ENCODE measurements around the gene CARMIL1.
"Not testable (repeated sequence)": the region's sequence is repeated elsewhere in the genome, so short reads cannot be mapped to it uniquely, and the experiment has no call there.

Gene CARMIL1

DNA sequence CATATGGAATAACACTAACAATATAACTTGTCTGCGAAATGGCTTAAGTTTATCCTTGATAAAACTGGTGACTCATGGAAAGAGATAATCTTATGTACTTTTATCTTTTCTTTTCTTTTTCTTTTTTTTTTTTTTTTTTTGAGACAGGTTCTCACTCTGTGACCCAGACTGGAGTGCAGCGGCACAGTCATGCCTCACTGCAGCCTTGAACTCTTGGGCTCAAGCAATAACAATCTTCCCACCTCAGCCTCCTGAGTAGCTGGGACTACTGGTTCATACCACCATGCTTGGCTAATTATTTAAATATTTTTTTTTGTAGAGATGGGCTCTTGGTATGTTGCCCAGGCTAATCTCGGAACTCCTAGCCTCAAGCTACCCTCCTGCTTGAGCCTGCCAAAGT lies 304.7 kb downstream of the CARMIL1 start:
- DNase-seq (ENCODE audit: low read depth): no peak
- no peak overlapping the region for H3K9ac ChIP-seq (ENCODE audit: low read length)
- no peak overlapping the region for H3K4me3 ChIP-seq (ENCODE audit: low read length)
- H3K36me3 ChIP-seq (ENCODE audit: control insufficient read depth, insufficient read depth, low read length, severe bottlenecking): peaks cover 6% of the 10 kb centered on the region
- H3K27me3 ChIP-seq (replicated peaks; ENCODE audit: control insufficient read depth, insufficient read depth, low read length): no peaks in the 10 kb centered on the region
- no peaks in the 10 kb centered on the region for H3K4me1 ChIP-seq (ENCODE audit: control insufficient read depth, insufficient read depth, low read length)
- no peaks in the 10 kb centered on the region for H3K9me3 ChIP-seq (ENCODE audit: control insufficient read depth, low read length)

DNA sequence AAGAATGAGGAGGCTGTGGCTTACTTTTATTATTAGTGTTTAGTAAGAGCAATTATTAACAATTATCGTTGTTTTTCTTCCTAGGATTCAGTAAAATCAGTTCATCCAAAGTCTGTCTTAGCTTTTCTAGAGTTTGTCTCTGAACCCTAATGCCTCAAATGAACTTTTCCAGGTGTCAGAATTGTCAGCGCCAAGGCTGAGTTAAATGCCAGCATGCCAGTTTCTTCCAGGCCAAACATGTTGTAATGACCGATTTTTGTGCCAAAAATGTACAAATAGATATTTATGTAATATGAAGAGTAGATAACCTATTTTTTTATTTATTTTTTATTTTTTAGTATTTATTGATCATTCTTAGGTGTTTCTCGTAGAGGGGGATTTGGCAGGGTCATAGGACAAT lies 306.1 kb downstream of the CARMIL1 start:
- Histone ChIP-seq H3K27me3 (replicated peaks; ENCODE audit: control insufficient read depth, insufficient read depth, low read length) (no peaks in the 10 kb centered on the region), H3K4me1 (ENCODE audit: control insufficient read depth, insufficient read depth, low read length) (peaks cover 5% of the 10 kb centered on the region), H3K9me3 (ENCODE audit: control insufficient read depth, low read length) (no peaks in the 10 kb centered on the region), H3K4me3 (ENCODE audit: low read length) (no peak overlapping the region), H3K9ac (ENCODE audit: low read length) (no peak overlapping the region), H3K36me3 (ENCODE audit: control insufficient read depth, insufficient read depth, low read length, severe bottlenecking) (peaks cover 6% of the 10 kb centered on the region)
- no peak for DNase-seq (ENCODE audit: low read depth)

DNA sequence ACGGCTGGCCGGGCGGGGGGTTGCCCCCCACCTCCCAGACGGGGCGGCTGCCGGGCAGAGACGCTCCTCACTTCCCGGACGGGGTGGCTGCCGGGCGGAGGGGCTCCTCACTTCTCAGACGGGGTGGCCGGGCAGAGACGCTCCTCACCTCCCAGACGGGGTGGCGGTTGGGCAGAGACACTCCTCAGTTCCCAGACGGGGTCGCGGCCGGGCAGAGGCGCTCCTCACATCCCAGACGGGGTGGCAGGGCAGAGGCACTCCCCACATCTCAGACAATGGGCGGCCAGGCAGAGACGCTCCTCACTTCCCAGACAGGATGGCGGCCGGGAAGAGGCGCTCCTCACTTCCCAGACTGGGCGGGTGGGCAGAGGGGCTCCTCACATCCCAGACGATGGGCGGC lies 306.9 kb downstream of the CARMIL1 start:
- not testable (repeated sequence) for DNase-seq (ENCODE audit: low read depth); H3K9ac ChIP-seq (ENCODE audit: low read length); H3K4me1 ChIP-seq (ENCODE audit: control insufficient read depth, insufficient read depth, low read length)

DNA sequence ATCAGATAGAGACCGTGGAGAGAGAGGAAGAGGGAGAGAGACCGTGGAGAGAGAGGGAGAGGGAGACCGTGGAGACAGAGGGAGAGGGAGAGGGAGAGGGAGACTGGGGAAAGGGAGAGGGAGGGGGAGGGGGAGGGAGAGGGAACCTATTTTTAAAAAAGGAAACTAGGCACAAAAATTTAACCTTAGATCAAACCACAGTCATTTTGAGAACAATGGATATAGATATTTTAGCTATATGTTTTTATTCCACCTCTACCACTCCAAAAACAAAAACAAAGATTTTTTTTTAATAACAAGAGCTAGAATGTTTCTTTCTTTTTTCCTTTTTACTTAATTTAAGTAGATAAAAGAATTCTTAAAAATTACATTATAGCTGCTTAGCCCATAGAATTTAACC lies 307.8 kb downstream of the CARMIL1 start:
- H3K9me3 ChIP-seq (ENCODE audit: control insufficient read depth, low read length): no peaks in the 10 kb centered on the region
- peaks cover 3% of the 10 kb centered on the region for H3K36me3 ChIP-seq (ENCODE audit: control insufficient read depth, insufficient read depth, low read length, severe bottlenecking)
- no peak for DNase-seq (ENCODE audit: low read depth)
- H3K4me3 ChIP-seq (ENCODE audit: low read length): no peak overlapping the region
- no peak overlapping the region for H3K9ac ChIP-seq (ENCODE audit: low read length)
- H3K4me1 ChIP-seq (ENCODE audit: control insufficient read depth, insufficient read depth, low read length): peaks cover 8% of the 10 kb centered on the region
- no peaks in the 10 kb centered on the region for H3K27me3 ChIP-seq (replicated peaks; ENCODE audit: control insufficient read depth, insufficient read depth, low read length)

More for the DNA sequence above, 306.9 kb downstream of the CARMIL1 start:
- not testable (repeated sequence) for H3K9me3 ChIP-seq (ENCODE audit: control insufficient read depth, low read length); H3K27me3 ChIP-seq (replicated peaks; ENCODE audit: control insufficient read depth, insufficient read depth, low read length); H3K4me3 ChIP-seq (ENCODE audit: low read length); H3K36me3 ChIP-seq (ENCODE audit: control insufficient read depth, insufficient read depth, low read length, severe bottlenecking)

DNA sequence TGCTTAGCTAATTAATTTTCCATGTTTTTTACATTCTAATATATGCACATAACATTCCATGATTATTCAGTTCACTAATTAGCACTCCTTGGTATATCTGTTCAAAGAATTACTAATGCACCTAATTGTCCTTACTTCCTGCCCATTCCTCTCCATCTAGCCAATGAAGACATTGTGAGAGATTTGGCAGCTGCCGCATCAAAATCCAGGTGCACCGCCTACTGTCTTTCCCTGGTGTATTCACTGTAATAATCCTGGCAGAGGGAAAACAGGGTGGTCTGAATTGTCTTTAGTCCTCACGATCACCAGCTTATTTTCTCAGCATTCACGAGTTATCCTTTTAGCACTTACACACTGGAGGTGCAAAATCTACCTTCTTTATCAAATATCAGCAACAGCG lies 311.8 kb downstream of the CARMIL1 start:
- H3K4me1 ChIP-seq (ENCODE audit: control insufficient read depth, insufficient read depth, low read length): peaks cover 8% of the 10 kb centered on the region
- no peak overlapping the region for H3K4me3 ChIP-seq (ENCODE audit: low read length)
- no peak for DNase-seq (ENCODE audit: low read depth)

DNA sequence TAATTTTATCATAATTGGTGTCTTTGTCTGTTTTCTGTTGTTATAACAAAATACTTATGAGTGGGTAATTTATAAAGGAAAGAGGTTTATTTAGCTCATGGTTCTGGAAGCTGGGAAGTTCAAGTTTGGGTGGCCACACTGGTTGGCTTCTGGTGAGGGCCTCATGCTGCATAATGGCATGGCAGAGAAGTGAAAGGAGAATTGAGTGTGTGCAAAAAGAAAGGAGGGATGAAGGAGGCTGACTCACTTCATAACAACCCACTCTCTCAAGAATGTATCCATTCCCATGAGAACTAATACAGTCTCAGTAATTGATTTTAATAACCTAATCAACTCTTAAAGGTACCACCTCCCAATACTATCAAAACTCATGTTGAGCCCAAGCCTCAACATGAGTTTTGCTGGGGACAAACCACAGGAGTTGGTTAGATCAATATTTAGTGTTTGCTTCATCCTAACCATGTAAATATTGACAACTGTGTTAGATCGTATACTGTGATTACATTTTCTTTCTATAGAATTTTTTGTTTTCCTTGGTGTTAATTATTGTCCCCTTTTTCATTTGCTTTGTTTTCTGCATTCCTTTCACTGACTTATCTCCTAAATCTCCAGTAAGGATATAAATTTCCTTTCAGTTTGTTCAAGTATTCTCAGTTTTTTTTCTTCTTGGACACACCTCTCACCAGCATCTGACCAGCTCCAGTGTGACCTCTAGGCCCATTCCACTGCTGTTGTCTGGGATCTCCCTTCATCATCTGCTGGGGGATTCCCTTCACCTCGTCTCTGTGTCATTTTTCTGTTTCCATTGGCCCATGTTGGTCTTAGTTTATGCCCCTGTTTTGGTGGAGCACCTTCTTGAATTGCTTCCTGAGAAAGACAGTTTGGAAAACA lies 318.0 kb downstream of the CARMIL1 start:
- no peak overlapping the region for H3K9ac ChIP-seq (ENCODE audit: low read length)
- H3K36me3 ChIP-seq (ENCODE audit: control insufficient read depth, insufficient read depth, low read length, severe bottlenecking): peaks cover 11% of the 10 kb centered on the region
- H3K4me1 ChIP-seq (ENCODE audit: control insufficient read depth, insufficient read depth, low read length): peaks cover 8% of the 10 kb centered on the region
- no peak for DNase-seq (ENCODE audit: low read depth)
- H3K4me3 ChIP-seq (ENCODE audit: low read length): no peak overlapping the region
- H3K27me3 ChIP-seq (replicated peaks; ENCODE audit: control insufficient read depth, insufficient read depth, low read length): no peaks in the 10 kb centered on the region
- H3K9me3 ChIP-seq (ENCODE audit: control insufficient read depth, low read length): no peaks in the 10 kb centered on the region

More for the DNA sequence above, 311.8 kb downstream of the CARMIL1 start:
- H3K9ac ChIP-seq (ENCODE audit: low read length): no peak overlapping the region
- H3K36me3 ChIP-seq (ENCODE audit: control insufficient read depth, insufficient read depth, low read length, severe bottlenecking): peaks cover 14% of the 10 kb centered on the region
- H3K27me3 ChIP-seq (replicated peaks; ENCODE audit: control insufficient read depth, insufficient read depth, low read length): no peaks in the 10 kb centered on the region
- H3K9me3 ChIP-seq (ENCODE audit: control insufficient read depth, low read length): no peaks in the 10 kb centered on the region

DNA sequence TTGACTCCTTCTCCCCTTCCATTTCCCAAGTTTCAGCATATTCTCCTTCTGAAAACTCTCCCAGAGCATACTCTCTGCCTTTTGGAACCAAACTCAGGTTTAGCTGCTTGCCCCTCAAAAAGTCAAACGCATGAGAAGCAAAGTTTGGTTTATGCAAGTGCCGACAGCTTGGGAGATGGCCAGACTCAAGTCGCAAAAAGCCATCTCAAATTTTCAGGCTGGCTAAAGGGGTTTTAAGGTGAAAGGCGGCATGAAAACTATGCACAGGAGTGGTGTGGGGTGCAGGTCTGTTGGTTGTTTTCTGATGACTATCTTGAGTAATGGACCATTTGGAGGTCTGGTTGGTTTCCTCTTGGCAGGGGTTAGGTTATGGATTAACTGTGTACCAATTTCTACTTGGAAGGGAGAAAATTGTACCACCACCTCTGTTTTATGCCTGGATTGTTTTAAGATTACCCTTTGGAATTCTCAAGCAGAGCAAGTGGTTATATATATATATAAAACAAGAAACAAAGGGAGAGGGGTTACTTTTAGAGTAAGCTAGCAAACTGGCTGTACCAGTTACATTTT lies 320.4 kb downstream of the CARMIL1 start:
- DNase-seq (ENCODE audit: low read depth): no peak
- Histone ChIP-seq H3K9me3 (ENCODE audit: control insufficient read depth, low read length) (no peaks in the 10 kb centered on the region), H3K4me1 (ENCODE audit: control insufficient read depth, insufficient read depth, low read length) (peaks cover 9% of the 10 kb centered on the region), H3K36me3 (ENCODE audit: control insufficient read depth, insufficient read depth, low read length, severe bottlenecking) (peaks cover 7% of the 10 kb centered on the region), H3K9ac (ENCODE audit: low read length) (no peak overlapping the region), H3K4me3 (ENCODE audit: low read length) (no peak overlapping the region), H3K27me3 (replicated peaks; ENCODE audit: control insufficient read depth, insufficient read depth, low read length) (no peaks in the 10 kb centered on the region)

DNA sequence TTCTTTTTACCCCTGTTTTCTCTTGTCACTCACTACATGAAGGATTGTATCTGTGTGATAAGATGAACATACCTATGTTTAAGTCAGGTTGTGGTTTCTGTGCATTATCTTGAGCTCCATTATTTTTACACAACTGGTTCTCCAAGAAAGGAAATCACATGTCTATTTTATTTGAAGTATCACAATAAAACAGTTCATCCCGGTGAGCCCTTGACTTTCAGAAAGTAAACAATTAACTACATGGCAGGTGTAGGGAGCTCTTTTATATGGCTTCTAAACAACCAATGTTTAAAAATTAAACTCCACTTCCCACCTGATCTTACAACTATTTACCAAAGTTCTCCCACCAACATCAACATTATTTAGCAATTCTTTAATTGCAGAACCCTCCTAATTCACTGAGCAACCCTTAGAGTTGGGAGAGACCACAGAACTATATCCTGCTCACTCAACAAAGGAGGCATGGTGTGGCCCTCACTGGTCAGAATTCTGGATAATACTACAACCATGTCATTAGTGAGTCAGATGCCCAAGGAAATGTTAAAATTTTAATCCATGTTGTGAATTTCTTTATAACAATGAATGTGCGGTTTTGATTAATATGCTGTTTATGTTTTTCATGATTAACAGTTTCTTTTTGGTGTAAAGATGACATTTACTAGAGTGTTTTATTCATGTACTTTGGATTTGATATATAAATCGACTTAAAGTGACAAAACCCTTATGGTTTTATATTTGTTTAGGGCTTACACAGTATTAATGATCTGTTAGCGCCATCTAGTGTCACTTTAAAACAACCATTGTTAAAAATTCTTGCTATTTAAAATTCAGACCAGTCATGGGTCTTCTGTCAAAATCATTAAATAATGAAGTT lies 322.9 kb downstream of the CARMIL1 start:
- no peaks in the 10 kb centered on the region for H3K9me3 ChIP-seq (ENCODE audit: control insufficient read depth, low read length)
- H3K9ac ChIP-seq (ENCODE audit: low read length): peak overlapping the region; percentile 51
- DNase-seq (ENCODE audit: low read depth): peak; percentile 89
- no peaks in the 10 kb centered on the region for H3K27me3 ChIP-seq (replicated peaks; ENCODE audit: control insufficient read depth, insufficient read depth, low read length)
- no peak overlapping the region for H3K4me3 ChIP-seq (ENCODE audit: low read length)
- peaks cover 8% of the 10 kb centered on the region for H3K4me1 ChIP-seq (ENCODE audit: control insufficient read depth, insufficient read depth, low read length)
- no peaks in the 10 kb centered on the region for H3K36me3 ChIP-seq (ENCODE audit: control insufficient read depth, insufficient read depth, low read length, severe bottlenecking)

DNA sequence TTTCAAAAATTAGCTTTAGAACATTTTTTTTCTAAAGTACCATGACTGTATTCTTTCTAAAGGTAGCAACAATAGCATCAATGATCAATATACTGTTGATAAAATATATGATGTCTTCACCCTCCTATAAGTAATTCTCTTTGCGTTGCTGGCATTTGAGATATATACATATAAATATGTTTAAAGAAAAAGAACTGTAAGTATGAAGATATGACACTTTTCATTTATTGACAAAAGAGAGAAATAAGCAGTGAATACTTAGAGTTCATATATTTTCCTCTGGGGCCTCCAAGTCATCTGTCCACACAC lies 323.5 kb downstream of the CARMIL1 start:
- DNase-seq (ENCODE audit: low read depth): no peak
- Histone ChIP-seq H3K9me3 (ENCODE audit: control insufficient read depth, low read length) (no peaks in the 10 kb centered on the region), H3K9ac (ENCODE audit: low read length) (no peak overlapping the region), H3K4me3 (ENCODE audit: low read length) (no peak overlapping the region), H3K4me1 (ENCODE audit: control insufficient read depth, insufficient read depth, low read length) (peaks cover 8% of the 10 kb centered on the region), H3K36me3 (ENCODE audit: control insufficient read depth, insufficient read depth, low read length, severe bottlenecking) (no peaks in the 10 kb centered on the region), H3K27me3 (replicated peaks; ENCODE audit: control insufficient read depth, insufficient read depth, low read length) (no peaks in the 10 kb centered on the region)

DNA sequence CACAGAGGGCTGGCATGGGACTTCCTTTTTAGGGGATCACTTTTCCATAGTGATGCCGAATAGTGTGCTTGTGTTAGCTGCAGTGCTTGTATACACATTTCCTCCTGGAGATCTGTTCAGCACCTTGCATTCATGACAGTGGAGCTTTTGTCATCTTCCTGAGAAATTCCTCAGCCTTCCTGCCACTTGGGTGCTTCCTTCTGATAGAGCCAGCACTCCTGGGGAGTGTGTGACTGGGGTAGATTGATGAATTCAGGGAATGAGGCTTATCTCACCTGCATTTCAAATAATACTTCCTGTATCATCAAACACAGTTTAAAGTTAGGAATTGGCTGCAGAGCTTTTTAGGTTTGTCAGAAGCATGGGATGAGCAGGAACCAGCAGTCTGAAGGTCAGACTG lies 324.1 kb downstream of the CARMIL1 start:
- DNase-seq (ENCODE audit: low read depth): no peak
- Histone ChIP-seq H3K27me3 (replicated peaks; ENCODE audit: control insufficient read depth, insufficient read depth, low read length) (no peaks in the 10 kb centered on the region), H3K9me3 (ENCODE audit: control insufficient read depth, low read length) (no peaks in the 10 kb centered on the region), H3K4me3 (ENCODE audit: low read length) (no peak overlapping the region), H3K4me1 (ENCODE audit: control insufficient read depth, insufficient read depth, low read length) (peaks cover 12% of the 10 kb centered on the region), H3K9ac (ENCODE audit: low read length) (no peak overlapping the region), H3K36me3 (ENCODE audit: control insufficient read depth, insufficient read depth, low read length, severe bottlenecking) (no peaks in the 10 kb centered on the region)

DNA sequence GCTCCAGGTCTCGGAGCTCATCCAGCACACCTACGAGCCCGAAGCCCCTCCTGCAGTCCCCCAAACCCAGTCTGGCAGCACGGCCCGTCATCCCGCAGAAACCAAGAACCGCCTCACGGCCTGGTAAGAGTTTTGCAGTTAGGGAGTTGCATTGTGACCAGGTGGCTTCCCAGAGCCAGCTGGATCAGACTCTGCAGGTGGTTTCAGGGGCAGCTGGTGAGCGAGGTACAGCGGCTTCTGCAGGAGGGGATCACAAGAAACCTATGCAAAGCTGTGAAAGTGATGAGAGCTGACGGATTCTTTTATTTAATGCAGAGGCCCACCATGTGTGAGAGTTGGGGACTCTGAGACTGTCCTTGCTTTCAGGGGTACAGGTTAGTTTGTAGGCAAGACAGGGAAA lies 327.0 kb downstream of the CARMIL1 start:
- Histone ChIP-seq H3K9ac (ENCODE audit: low read length) (no peak overlapping the region), H3K36me3 (ENCODE audit: control insufficient read depth, insufficient read depth, low read length, severe bottlenecking) (peaks cover 7% of the 10 kb centered on the region), H3K27me3 (replicated peaks; ENCODE audit: control insufficient read depth, insufficient read depth, low read length) (no peaks in the 10 kb centered on the region), H3K4me1 (ENCODE audit: control insufficient read depth, insufficient read depth, low read length) (peaks cover 12% of the 10 kb centered on the region), H3K4me3 (ENCODE audit: low read length) (no peak overlapping the region), H3K9me3 (ENCODE audit: control insufficient read depth, low read length) (no peaks in the 10 kb centered on the region)
- no peak for DNase-seq (ENCODE audit: low read depth)

Data from adipocyte (in vitro differentiated cells).